OCI-LY1 (cell line): ENCODE results near the gene ATG9A.
"Not testable (repeated sequence)": the region's sequence is repeated elsewhere in the genome, so short reads cannot be mapped to it uniquely, and the experiment has no call there.

Source experiments
- EZH2 ChIP-seq: fragments of 200-600 bp; sonication (generic), shearing (Covaris generic); IDR thresholded peaks from 2 replicates; pipeline ENCODE4 v1.8.0; 2017; ENCODE audit warnings: borderline replicate concordance, mixed run types, mild to moderate bottlenecking, antibody characterized with exemption, low read length, moderate library complexity, mixed read lengths
- TF ChIP-seq, protein P1 (sequence below): fragments of 200-600 bp; sonication (generic), shearing (Covaris generic); IDR thresholded peaks from 2 replicates; pipeline ENCODE4 v1.5.1; 2017; ENCODE audit warnings: mild to moderate bottlenecking, antibody characterized with exemption, low read length, moderate library complexity, mixed read lengths

DNA sequence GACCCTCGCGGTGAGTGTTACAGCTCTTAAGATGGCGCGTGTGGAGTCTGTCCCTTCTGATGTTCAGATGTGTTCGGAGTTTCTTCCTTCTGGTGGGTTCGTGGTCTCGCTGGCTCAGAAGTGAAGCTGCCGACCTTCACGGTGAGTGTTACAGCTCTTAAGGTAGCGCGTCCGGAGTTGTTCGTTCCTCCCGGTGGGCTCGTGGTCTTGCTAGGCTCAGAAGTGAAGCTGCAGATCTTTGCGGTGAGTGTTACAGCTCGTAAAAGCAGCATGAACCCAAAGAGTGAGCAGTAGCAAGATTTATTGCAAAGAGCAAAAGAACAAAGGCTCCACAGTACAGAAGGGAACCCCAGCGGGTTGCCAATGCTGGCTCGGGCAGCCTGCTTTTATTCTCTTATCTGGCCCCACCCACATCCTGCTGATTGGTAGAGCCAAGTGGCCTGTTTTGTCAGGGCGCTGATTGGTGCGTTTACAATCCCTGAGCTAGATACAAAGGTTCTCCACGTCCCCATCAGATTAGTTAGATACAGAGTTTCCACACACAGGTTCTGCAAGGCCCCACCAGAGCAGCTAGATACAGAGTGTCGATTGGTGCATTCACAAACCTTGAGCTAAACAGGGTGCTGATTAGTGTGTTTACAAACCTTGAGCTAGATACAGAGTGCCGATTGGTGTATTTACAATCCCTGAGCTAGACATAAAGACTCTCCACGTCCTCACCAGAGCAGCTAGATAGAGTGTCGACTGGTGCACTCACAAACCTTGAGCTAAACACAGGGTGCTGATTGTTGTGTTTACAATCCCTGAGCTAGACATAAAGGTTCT is 28.7 kb downstream of the ATG9A start:
- TF ChIP-seq, protein P1, sequence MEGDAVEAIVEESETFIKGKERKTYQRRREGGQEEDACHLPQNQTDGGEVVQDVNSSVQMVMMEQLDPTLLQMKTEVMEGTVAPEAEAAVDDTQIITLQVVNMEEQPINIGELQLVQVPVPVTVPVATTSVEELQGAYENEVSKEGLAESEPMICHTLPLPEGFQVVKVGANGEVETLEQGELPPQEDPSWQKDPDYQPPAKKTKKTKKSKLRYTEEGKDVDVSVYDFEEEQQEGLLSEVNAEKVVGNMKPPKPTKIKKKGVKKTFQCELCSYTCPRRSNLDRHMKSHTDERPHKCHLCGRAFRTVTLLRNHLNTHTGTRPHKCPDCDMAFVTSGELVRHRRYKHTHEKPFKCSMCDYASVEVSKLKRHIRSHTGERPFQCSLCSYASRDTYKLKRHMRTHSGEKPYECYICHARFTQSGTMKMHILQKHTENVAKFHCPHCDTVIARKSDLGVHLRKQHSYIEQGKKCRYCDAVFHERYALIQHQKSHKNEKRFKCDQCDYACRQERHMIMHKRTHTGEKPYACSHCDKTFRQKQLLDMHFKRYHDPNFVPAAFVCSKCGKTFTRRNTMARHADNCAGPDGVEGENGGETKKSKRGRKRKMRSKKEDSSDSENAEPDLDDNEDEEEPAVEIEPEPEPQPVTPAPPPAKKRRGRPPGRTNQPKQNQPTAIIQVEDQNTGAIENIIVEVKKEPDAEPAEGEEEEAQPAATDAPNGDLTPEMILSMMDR: not testable (repeated sequence)
- TF ChIP-seq EZH2: not testable (repeated sequence)
